Immature natural killer cell (primary cell): Measurements from ENCODE around the gene CRELD2. TPM values are rescaled to one million over a fixed set of nuclear protein-coding genes. Genes with fewer than 3 reads are reported as not detected.

ENCODE experiments used
- DNase-seq, 3 donors: peaks; one replicate each; pipeline ENCODE4 v3.0.0; 2022; ENCODE audit warnings: mixed read lengths in 1 of 3
- H3K27ac Mint-ChIP-seq, 6 donors: one replicate each; pipeline ENCODE4 v1.8.0; 2020; ENCODE audit warnings: mixed read lengths in 6 of 6, mild to moderate bottlenecking in 5 of 6, inconsistent platforms in 4 of 6, moderate library complexity in 3 of 6
- H3K27me3 Mint-ChIP-seq, 3 donors: one replicate each; pipeline ENCODE4 v1.8.0; 2020 to 2021; ENCODE audit warnings: low read depth in 3 of 3, mild to moderate bottlenecking in 3 of 3, mixed read lengths in 3 of 3, moderate library complexity in 3 of 3, inconsistent platforms in 1 of 3
- H3K36me3 Mint-ChIP-seq, 3 donors: one replicate each; pipeline ENCODE4 v1.8.0; 2020; ENCODE audit warnings: mixed read lengths in 3 of 3, inconsistent platforms in 2 of 3, mild to moderate bottlenecking in 2 of 3
- H3K4me1 Mint-ChIP-seq, 2 donors: one replicate each; pipeline ENCODE4 v1.8.0; 2020; ENCODE audit warnings: inconsistent platforms in 2 of 2, mild to moderate bottlenecking in 2 of 2, mixed read lengths in 2 of 2, moderate library complexity in 1 of 2
- H3K4me3 Mint-ChIP-seq, 5 donors: one replicate each; pipeline ENCODE4 v1.8.0; 2020; ENCODE audit warnings: mild to moderate bottlenecking in 5 of 5, mixed read lengths in 5 of 5, inconsistent platforms in 3 of 5, moderate library complexity in 3 of 5
- H3K9me3 Mint-ChIP-seq, 6 donors: one replicate each; pipeline ENCODE4 v1.8.0; 2020; ENCODE audit warnings: mild to moderate bottlenecking in 6 of 6, mixed read lengths in 6 of 6, inconsistent platforms in 4 of 6, moderate library complexity in 3 of 6
- polyA plus RNA-seq, 3 donors: library from polyadenylated mRNA; unstranded; fragments of 300-500 nt; fragmentation: Illumina TruSeq; gene quantifications; one replicate each; pipeline ENCODE4 v1.2.3, GENCODE V29; 2021

The CRELD2 gene, protein sequence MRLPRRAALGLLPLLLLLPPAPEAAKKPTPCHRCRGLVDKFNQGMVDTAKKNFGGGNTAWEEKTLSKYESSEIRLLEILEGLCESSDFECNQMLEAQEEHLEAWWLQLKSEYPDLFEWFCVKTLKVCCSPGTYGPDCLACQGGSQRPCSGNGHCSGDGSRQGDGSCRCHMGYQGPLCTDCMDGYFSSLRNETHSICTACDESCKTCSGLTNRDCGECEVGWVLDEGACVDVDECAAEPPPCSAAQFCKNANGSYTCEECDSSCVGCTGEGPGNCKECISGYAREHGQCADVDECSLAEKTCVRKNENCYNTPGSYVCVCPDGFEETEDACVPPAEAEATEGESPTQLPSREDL
- polyA plus RNA-seq, result 10 to 100 TPM; 61.3 to 94.8 (median 76.9) TPM

DNA sequence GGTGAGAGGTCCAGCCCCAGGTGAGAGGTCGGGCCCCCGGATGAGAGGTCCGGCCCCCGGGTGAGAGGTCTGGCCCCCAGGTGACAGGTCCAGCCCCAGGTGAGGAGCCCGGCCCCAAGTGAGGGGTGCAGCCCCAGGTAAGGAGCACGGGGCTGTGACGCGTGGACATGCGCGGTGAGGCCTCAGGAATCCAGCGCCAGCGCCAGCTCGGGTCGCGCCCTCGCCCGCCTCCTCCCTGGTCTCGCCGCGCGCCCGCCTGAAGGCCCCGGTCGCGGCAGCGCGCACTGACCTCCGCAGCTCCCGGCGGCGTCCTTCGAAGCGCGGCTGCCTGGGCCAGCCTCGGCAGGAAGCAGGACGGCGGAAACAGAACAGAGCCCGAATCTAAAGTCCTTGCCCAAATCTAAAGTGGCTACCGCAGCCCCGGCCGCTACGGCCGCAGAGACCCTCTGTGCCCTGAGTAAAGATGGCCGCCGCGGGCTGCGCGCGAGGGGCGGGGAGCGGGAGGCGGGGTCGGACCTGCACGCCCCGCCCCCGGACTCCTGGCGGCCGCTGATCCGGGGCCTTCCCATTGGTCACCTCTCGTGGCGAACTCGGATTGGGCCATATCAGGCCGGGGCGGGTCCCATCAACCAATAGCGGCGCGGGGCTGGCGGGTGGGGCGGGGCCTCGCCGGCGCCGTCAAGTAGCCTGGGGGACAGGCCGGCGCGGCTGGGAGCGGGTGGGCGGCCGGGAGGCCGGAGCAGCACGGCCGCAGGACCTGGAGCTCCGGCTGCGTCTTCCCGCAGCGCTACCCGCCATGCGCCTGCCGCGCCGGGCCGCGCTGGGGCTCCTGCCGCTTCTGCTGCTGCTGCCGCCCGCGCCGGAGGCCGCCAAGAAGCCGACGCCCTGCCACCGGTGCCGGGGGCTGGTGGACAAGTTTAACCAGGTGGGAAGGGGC, at the start of gene CRELD2, which contains the start of gene ALG12:
CRELD2 (plus strand) TSS at position 661 of the 937 bp plus-strand sequence; CDS start at position 797, 136 bp downstream.
ALG12 (minus strand) TSS at position 465 of the 937 bp plus-strand sequence. CDS start 4,673 bp downstream, outside the sequence.
- peaks cover 0 to 4% (median 3%) of the 10 kb centered on the region in 3 donors for H3K27me3 Mint-ChIP-seq
- H3K36me3 Mint-ChIP-seq, result peaks cover 0 to 5% (median under 1%) of the 10 kb centered on the region in 3 donors
- H3K4me1 Mint-ChIP-seq, result peaks cover 25 to 28% of the 10 kb centered on the region in 2 donors
- no peaks in the 10 kb centered on the region for H3K9me3 Mint-ChIP-seq
- peak within 1 kb of the TSS; percentile 76 to 95 (median 86) for H3K27ac Mint-ChIP-seq
- DNase-seq, result peak; percentile 96 to 97 (median 96)
- peak within 1 kb of the TSS; percentile 85 to 95 (median 91) for H3K4me3 Mint-ChIP-seq

DNA sequence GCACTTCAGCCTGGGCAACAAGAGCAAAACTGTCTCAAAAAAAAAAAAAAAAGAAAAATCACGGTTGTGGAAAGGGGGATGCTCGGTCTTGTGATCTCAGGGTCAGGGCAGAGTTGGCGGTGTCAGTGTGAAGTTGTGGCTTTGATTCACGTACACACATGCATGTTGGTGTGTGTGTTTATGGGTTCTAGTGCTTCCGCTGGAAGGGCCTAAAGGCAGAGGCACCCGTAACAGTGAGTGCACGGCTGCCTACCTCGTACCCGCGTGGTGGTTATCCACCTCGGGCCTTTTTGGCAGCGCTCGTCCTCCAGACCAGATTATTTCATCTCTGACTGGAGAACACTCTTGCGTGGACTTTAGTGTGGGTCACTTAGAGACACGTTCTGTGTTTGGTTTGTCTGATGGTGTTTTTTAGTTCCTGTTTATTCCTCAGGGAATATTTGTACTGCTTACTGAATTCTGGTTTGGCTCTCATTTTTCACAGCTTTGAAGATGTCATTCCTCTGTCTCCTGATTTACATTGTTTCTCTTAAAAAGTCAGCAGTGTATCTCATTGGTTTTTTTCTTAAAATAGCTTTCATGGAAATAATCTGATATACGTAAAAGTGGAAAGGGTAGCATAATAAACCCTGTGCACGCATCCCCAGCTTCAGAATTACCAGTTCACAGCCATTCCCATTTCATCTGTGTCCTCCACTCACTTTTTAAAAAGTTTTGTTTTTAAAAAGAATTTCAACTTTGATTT, 49.2 kb upstream of the CRELD2 start:
- H3K4me3 Mint-ChIP-seq, result peak overlapping the region; percentile 62 to 86 (median 74)
- H3K27me3 Mint-ChIP-seq, result peaks cover 19 to 49% (median 45%) of the 10 kb centered on the region in 3 donors
- DNase-seq, result peak; percentile 81 to 83 (median 82)
- peaks cover 21 to 29% (median 27%) of the 10 kb centered on the region in 3 donors for H3K36me3 Mint-ChIP-seq
- peak overlapping the region; percentile 84 to 99 (median 96) for H3K27ac Mint-ChIP-seq
- H3K4me1 Mint-ChIP-seq, result peaks cover 69 to 77% of the 10 kb centered on the region in 2 donors
- H3K9me3 Mint-ChIP-seq, result peaks cover 7 to 29% (median 9%) of the 10 kb centered on the region in 6 donors

- peak; percentile 80 to 83 (median 83) for DNase-seq
- peaks cover 21 to 30% (median 29%) of the 10 kb centered on the region in 3 donors for H3K36me3 Mint-ChIP-seq
- H3K27ac Mint-ChIP-seq, result peak overlapping the region; percentile 84 to 99 (median 96)
- H3K27me3 Mint-ChIP-seq, result peaks cover 19 to 49% (median 44%) of the 10 kb centered on the region in 3 donors
- peaks cover 68 to 76% of the 10 kb centered on the region in 2 donors for H3K4me1 Mint-ChIP-seq
- H3K4me3 Mint-ChIP-seq, result peak overlapping the region; percentile 62 to 86 (median 74)
- peaks cover 7 to 29% (median 9%) of the 10 kb centered on the region in 6 donors for H3K9me3 Mint-ChIP-seq
Measured at GRCh38 chr22:49869845-49870712, 48.4 kb upstream of the CRELD2 start.

DNA sequence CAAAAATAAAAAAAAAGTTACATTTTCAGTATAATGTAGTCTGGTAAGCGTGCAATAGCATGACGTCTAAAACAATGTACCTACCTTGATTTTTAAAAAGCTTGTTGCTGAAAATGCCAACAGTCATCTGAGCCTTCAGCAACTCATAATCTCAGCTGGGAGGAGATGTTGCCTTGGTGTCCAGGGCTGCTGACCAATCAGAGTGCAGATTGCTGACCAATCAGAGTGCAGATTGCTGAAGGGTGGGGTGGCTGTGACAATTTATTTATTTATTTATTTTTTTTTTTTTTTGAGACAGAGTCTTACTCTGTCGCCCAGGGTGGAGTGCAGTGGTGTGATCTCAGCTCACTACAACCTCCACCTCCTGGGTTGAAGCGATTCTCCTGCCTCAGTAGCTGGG, 47.0 kb upstream of the CRELD2 start:
- Mint-ChIP-seq H3K9me3 (peaks cover 4 to 20% (median 7%) of the 10 kb centered on the region in 6 donors), H3K4me1 (peaks cover 60 to 72% of the 10 kb centered on the region in 2 donors), H3K36me3 (peaks cover 13 to 27% (median 23%) of the 10 kb centered on the region in 3 donors), H3K4me3 (no peak overlapping the region), H3K27me3 (peaks cover 19 to 42% (median 41%) of the 10 kb centered on the region in 3 donors), H3K27ac (peak overlapping the region in 2 of 6 donors; percentile 88 to 92)
- DNase-seq, result no peak

- Mint-ChIP-seq H3K4me1 (peaks cover 51 to 66% of the 10 kb centered on the region in 2 donors), H3K27me3 (peaks cover 19 to 36% (median 35%) of the 10 kb centered on the region in 3 donors), H3K4me3 (peak overlapping the region in 3 of 5 donors; percentile 11 to 23 (median 20)), H3K36me3 (peaks cover 12 to 21% (median 19%) of the 10 kb centered on the region in 3 donors), H3K9me3 (peaks cover 0 to 15% (median 7%) of the 10 kb centered on the region in 6 donors), H3K27ac (peak overlapping the region in 5 of 6 donors; percentile 2 to 88 (median 54))
- no peak for DNase-seq
Measured at GRCh38 chr22:49872347-49872746, 46.1 kb upstream of the CRELD2 start.

DNA sequence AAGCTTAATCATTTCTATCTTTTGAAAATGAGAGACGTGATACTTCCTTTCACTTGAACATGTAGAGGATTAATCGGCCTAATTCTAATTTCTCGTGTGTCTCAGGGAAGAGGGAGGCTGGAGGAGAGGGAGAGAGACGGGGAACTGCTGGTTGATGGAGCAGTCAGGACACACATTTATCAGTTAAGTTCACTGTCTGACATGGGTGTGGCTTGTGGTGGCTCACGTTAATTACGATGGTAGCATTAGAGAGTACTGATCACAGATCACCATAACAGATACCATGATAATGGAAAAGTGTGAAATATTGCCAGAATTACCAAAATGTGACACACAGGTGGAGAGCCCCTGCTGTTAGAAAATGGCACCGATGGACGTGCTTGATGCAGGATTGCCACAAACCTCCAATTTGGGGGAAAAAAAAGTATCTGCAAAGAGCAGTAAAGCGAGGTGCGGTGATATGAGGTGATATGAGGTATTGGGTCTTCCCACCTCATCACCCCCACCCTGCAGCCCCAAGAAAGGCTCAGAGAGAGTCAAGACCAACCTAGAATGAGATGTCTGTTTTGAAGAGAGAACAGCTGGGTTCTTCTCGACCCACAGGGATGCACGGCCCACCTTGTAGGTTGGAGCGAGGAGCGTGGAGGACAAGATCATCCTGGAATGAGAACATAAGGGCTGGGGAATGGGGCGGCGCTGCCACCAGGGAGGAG, 45.0 kb upstream of the CRELD2 start:
- H3K36me3 Mint-ChIP-seq, result peaks cover 7 to 21% (median 19%) of the 10 kb centered on the region in 3 donors
- peak overlapping the region; percentile 1 to 84 (median 60) for H3K27ac Mint-ChIP-seq
- peaks cover 41 to 56% of the 10 kb centered on the region in 2 donors for H3K4me1 Mint-ChIP-seq
- peaks cover 14 to 26% (median 26%) of the 10 kb centered on the region in 3 donors for H3K27me3 Mint-ChIP-seq
- no peak overlapping the region for H3K4me3 Mint-ChIP-seq
- H3K9me3 Mint-ChIP-seq, result peaks cover 0 to 11% (median 5%) of the 10 kb centered on the region in 6 donors
- no peak for DNase-seq

DNA sequence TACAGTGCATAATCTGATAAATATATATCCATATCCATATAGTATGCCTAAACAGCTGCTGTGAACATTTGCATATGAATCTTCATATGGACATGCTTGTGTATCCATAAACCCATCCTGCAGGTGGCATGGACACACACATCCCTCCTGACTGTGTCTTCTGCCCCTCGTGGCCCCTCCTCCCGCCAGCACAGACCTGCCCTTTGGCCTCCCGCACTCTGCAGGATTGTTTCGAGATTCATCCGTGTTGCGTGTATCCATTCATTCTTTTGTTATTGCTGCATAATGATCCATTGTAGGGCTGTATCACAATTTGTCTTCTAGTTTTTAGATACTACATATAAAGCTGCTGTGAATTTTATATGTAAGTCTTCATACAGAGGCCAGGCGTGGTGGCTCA, 40.8 kb upstream of the CRELD2 start:
- H3K4me1 Mint-ChIP-seq, result peaks cover 30 to 47% of the 10 kb centered on the region in 2 donors
- H3K9me3 Mint-ChIP-seq, result no peaks in the 10 kb centered on the region
- DNase-seq, result no peak
- peaks cover 0 to 17% (median 17%) of the 10 kb centered on the region in 3 donors for H3K36me3 Mint-ChIP-seq
- H3K27me3 Mint-ChIP-seq, result peaks cover 0 to 9% (median 4%) of the 10 kb centered on the region in 3 donors
- peak overlapping the region in 3 of 6 donors; percentile 18 to 36 (median 24) for H3K27ac Mint-ChIP-seq
- H3K4me3 Mint-ChIP-seq, result peak overlapping the region in 1 of 5 donors; percentile 4

DNA sequence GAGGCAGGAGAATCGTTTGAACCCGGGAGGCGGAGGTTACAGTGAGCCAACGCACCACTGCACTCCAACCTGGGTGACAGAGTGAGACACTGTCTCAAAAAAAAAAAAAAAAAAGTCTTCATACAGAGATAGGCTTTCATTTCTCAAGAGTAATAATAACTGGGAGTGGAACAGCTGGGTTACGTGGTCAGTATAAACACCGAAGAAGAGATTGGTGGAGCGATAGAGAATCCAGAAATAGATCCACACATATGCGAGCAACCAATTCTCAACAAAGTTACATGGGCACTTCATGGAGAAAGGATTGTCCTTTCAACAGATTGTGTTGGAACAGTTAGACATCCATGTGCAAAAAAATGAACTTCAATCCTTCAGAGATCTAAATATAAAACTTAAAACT, 40.2 kb upstream of the CRELD2 start:
- H3K36me3 Mint-ChIP-seq, result peaks cover 4 to 21% (median 17%) of the 10 kb centered on the region in 3 donors
- peaks cover 34 to 49% of the 10 kb centered on the region in 2 donors for H3K4me1 Mint-ChIP-seq
- H3K27me3 Mint-ChIP-seq, result peaks cover 0 to 14% (median 4%) of the 10 kb centered on the region in 3 donors
- no peak overlapping the region for H3K4me3 Mint-ChIP-seq
- DNase-seq, result no peak
- H3K9me3 Mint-ChIP-seq, result no peaks in the 10 kb centered on the region
- peak overlapping the region in 3 of 6 donors; percentile 18 to 86 (median 61) for H3K27ac Mint-ChIP-seq

DNA sequence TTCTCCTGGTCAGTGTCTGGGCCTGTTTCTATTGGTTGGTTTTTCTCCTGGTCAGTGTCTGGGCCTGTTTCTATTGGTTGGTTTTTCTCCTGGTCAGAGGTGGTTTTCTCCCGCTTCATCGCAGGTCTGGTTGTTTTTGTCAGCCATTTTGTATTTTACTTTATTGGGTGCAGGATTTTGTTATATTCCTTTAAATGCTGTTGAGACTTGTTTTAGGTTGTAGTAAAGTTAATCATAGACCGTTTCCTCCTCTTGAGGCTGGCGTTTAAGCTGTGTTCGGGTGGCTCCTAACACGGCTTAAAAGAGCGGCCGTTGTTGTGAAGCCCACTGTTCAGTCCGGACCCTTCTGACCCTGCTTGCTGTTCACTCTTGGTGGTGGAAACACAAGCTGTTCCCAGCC, 38.6 kb upstream of the CRELD2 start:
- Mint-ChIP-seq H3K9me3 (no peaks in the 10 kb centered on the region), H3K4me3 (peak overlapping the region in 1 of 5 donors; percentile 28), H3K27me3 (peaks cover 0 to 12% (median 4%) of the 10 kb centered on the region in 3 donors), H3K4me1 (peaks cover 26 to 45% of the 10 kb centered on the region in 2 donors), H3K36me3 (peaks cover 9 to 29% (median 17%) of the 10 kb centered on the region in 3 donors), H3K27ac (peak overlapping the region in 5 of 6 donors; percentile 6 to 87 (median 66))
- no peak for DNase-seq

DNA sequence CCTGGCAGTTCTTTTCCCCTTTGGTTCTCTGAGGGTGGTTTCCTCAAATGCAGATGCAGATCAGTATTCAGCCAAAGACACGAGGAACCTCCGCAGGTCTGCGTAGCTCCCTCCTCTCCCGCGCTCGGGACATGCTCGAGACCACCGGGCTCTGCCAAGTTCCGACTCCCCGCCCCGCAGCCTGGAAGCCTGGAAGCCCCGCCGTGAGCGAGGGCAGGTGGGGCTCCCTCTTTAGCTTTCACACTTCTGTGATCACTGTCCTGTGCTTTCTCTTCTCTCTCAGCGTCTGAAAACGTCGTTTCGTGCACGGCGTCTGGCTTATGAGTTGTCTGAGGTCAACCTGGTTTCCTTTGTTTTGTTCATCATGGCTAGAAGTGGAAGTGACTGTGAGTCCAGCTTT, 38.2 kb upstream of the CRELD2 start:
- peaks cover 9 to 29% (median 14%) of the 10 kb centered on the region in 3 donors for H3K36me3 Mint-ChIP-seq
- DNase-seq, result peak; percentile 25 to 46 (median 36)
- peak overlapping the region; percentile 63 to 87 (median 66) for H3K27ac Mint-ChIP-seq
- H3K4me1 Mint-ChIP-seq, result peaks cover 26 to 45% of the 10 kb centered on the region in 2 donors
- H3K4me3 Mint-ChIP-seq, result peak overlapping the region in 4 of 5 donors; percentile 1 to 28 (median 15)
- H3K27me3 Mint-ChIP-seq, result peaks cover 0 to 12% (median 4%) of the 10 kb centered on the region in 3 donors
- no peaks in the 10 kb centered on the region for H3K9me3 Mint-ChIP-seq

- Mint-ChIP-seq H3K27me3 (peaks cover 0 to 12% (median 7%) of the 10 kb centered on the region in 3 donors), H3K9me3 (no peaks in the 10 kb centered on the region), H3K4me3 (no peak overlapping the region), H3K4me1 (peaks cover 29 to 41% of the 10 kb centered on the region in 2 donors), H3K27ac (peak overlapping the region in 2 of 6 donors; percentile 43 to 53), H3K36me3 (peaks cover 12 to 35% (median 15%) of the 10 kb centered on the region in 3 donors)
- no peak for DNase-seq
Measured at GRCh38 chr22:49881856-49882255, 36.6 kb upstream of the CRELD2 start.
